ENCODE results near the gene GMPPA.

The GMPPA gene

GRCh38 chr2:219555956-219556355 is 57.3 kb downstream of the GMPPA start:
- no peak overlapping the region for H3K4me3 ChIP-seq (ENCODE audit: low read depth, low read length)
- no peak for DNase-seq (ENCODE audit: low read depth, low spot score)
- in situ Hi-C loops (cut with HindIII; ENCODE audit: low sequenced_read_pairs), result no loop called here
- TF ChIP-seq CTCF (IDR thresholded peaks at IDR 0.05; ENCODE audit: low read depth, low read length), result no peak

DNA sequence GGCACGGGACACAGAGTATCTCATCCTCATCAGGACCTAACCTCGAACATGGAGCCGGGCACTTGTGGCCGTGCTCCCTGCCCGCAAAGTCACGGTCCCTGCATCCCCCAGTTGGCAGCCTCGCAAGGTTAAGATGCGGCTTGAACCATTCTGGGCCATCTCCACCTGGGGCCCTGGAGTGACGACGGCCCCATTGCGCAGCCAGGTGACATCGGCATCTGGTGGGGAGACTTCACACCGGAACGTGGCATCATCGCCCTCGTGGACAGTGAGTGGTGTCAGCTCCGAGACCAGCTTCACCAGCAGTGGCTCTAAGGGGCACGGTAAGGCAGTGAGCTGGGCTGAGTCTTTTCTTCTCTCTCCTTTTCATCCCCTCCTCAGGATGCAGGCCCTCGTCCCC is 57.7 kb downstream of the GMPPA start:
- in situ Hi-C loops (cut with HindIII; ENCODE audit: low sequenced_read_pairs), result no loop called here
- no peak for TF ChIP-seq CTCF (IDR thresholded peaks at IDR 0.05; ENCODE audit: low read depth, low read length)
- no peak for DNase-seq (ENCODE audit: low read depth, low spot score)
- no peak overlapping the region for H3K4me3 ChIP-seq (ENCODE audit: low read depth, low read length)
